GM21723 (cell line): ENCODE results near the gene MAPK11.

Source experiments
- ATAC-seq: cut with Tn5 transposase; IDR thresholded peaks from one replicate; pipeline ENCODE4 v1.9.1; 2021; ENCODE audit warnings: mild to moderate bottlenecking, moderate library complexity; ENCODE audit not compliant: unreplicated experiment

Gene MAPK11

DNA sequence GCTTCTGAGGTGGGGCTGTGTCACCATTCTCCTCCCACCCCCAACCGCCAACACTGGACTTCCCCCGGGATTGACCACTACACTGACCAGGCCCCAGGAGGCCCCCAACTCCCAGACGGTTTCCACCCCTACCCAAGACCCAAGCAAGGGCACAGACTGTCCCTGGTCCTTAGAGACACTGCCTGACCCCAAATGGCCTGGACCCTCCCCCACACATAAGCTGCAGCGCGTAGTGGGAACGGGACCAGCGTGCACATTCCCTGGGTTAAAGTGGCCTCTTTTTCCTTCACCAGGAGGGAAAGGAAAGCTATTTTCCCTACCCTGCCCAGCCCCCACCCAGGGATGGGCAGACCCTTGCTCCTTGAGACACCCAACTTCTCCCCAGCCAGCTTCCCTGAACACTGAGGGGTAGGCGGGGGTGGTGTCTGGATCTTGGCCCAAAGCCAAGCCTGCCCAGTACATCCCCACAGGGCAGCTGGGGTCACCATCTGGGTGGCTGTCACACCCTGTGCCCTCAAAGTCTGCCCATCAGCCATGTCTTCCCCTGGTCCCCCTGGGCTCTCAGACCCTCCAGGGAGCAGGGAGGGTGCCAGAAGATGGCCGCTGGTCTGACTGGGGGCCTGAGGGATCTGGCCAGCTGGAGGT is 7.1 kb downstream of the MAPK11 start:
- no peak for ATAC-seq

DNA sequence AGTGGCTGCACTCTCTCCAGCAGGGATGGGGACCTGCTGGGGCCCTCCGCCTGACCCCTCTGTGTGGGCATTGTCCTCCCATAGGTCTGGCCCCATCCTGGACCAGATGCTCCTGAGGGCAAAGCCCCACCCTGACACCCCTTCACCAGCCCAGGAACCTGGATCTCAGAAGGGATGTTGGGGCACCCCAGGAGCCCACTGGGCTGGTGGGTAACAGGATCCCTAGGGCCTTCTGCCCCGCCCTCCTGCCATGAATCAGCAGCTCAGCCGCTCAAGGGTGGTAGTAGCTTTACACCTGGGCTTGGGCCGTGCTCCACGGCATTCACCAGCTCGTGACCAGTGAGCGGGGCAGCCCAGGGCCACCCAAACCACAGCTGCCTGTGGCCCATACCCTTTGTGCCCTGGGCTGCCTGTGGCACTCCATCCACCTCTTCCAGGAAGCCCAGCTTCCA is 7.7 kb downstream of the MAPK11 start:
- no peak for ATAC-seq

DNA sequence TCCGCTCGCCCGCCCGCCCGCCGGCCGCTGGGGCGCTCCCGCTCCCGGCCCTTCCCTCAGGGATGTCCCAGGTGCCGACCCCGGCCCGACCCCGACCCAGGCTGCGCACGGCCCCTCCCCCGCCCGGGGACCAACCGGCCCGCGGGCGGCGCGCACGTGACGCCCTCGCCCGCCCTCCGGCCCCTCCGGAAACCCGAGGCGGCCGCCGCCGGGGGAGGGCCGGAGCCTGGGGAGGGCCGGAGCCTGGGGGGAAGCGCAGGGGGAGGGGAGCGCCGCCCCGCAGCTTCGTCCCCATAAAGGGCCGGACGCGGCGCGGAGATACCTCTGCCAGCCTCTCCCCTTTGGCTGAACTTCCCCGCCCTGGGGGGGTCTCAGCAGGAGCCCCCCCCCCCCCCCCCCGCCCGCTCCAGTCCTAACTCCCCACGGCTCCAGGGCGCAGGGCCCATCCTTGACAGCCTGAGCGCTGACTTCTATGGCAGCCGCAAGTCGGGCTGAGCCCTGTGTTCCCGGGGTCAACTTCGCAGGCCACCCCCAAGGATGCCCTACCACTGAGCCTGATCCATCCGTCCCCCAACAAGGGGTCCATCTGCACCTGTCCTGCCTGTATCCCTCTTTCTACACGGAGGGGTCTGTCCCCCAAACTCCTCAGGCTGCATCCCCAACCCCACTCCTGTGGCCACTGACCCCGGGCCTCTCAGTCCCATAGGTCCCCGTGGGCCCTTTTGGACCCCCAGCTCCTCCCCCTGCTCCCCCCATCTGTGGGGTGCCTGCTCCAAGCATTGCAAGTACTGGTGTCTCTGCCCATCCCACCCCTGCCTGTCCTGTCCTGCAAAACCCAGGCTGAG is 8.3 kb downstream of the MAPK11 start, which contains the start of gene MAPK12:
Gene MAPK12 (minus strand): TSS at position 69 of the 845 bp plus-strand sequence. CDS start 174 bp downstream, outside the sequence.
- ATAC-seq, result no peak

DNA sequence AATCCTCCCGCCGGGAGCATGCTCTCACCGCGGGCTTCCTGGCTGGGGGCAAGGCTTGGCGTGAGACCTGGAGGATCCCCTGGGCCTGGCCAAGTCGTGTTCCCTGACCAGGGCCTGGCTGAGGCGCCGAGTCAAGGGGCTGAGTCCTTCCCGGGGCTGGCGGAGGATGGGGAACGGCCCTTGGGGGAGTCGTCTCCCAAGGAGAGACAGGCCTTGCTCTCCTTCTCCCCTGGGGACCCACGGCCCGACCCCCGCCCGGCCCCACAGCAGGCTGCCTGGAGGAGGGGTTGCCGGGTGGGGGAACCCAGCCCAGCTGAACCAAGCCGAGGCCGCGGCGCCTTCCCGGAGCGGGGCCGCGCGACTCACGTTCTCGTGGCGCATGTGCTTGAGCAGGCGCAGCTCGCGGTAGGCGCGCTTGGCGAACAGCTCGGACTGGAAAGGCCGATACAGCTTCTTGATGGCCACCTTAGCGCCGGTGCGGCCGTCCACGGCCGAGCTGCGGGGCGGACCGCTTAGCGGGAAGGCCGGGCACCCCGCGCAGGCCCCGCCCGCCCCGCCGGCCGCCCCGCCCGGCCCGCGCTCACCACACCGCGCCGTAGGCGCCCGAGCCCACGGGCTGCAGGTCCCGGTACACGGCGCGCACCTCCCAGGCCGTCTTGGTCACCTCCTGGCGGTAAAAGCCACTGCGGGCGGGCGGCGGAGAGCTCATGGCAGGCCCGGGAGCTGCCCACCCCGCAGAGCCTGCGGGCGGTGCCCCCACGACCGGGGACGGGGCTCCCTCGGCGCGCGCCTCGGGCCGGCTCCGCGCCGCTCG is 9.2 kb downstream of the MAPK11 start:
- ATAC-seq, result no peak

DNA sequence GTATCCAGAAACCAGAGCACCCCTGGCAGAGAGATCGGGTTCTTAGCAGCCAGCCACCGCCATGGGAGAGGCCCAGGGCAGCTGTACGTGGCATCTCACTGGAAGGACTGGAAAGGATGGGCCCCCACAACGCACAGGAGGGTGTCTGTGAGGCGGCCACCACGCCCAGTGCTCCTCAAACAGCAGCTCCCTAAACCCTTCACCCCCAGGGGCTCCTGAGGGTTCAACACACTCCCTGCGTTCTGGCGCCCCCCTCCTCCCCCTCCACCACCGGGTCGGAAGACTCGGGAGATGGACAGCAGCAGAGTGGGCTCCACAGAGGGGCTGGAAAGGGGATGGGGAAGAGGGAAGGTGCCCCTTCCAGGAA is 9.8 kb downstream of the MAPK11 start:
- ATAC-seq, result no peak

DNA sequence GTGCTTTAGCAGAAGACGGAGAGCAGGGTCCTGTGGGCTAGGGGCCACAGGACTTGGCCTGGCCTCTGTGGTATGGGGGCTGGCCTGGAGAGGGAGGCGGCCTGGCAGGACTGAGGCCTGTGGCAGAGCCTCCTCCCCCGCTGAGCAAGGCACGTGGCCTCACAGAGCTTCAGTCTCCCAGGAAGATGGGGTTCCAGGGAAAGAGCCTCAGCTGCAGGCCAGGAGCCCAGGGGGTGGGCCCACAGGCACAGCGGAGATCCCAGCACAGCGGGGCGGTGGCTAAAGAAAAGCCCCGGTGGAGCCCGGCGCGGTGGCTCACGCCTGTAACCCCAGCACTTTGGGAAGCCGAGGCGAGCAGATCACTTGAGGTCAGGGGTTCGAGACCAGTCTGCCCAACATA is 10.9 kb downstream of the MAPK11 start:
- no peak for ATAC-seq

DNA sequence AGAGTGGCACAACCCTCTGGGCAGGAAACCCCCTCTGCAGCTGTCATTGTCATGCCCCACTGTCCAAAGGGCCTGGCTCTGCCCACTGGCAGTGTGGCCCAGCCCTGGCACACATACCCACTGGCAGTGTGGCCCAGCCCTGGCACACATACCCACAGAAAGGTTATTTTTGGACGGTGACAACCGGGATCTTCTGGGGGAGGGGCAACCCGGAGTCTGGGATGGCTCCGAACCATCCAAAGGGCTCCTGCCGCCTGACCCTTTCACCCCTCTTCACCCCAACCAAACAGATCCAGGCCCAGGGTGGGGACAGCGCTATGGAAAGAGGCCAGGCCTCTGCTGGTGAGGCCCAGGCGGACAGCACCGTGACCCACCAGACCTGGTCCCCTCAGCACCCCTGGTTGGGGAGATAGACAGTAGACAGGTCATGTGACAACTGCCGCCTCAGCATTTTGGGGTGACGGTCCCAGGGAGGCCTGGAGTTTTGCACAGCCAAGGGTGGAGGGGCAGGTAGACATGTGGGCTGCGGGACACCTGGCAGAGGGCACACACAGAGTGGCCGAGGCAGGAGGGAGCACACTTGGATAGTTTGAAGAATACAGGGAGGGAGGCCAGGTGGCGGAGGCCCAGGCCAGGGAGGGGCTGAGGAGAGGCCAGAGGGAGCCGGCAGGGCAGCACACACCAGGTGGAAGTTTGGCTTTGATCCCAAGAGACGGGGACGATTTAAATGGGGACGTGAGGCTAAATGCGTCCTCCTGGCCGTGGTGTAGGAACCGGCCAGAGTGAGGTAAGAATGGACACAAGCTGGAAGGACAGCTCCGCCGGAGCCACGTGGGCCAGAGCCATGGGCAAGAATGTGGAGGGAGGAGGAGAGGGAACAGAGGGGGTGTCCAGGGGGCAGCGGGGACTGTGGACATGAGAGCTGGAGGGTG is 11.6 kb downstream of the MAPK11 start:
- ATAC-seq, result no peak

DNA sequence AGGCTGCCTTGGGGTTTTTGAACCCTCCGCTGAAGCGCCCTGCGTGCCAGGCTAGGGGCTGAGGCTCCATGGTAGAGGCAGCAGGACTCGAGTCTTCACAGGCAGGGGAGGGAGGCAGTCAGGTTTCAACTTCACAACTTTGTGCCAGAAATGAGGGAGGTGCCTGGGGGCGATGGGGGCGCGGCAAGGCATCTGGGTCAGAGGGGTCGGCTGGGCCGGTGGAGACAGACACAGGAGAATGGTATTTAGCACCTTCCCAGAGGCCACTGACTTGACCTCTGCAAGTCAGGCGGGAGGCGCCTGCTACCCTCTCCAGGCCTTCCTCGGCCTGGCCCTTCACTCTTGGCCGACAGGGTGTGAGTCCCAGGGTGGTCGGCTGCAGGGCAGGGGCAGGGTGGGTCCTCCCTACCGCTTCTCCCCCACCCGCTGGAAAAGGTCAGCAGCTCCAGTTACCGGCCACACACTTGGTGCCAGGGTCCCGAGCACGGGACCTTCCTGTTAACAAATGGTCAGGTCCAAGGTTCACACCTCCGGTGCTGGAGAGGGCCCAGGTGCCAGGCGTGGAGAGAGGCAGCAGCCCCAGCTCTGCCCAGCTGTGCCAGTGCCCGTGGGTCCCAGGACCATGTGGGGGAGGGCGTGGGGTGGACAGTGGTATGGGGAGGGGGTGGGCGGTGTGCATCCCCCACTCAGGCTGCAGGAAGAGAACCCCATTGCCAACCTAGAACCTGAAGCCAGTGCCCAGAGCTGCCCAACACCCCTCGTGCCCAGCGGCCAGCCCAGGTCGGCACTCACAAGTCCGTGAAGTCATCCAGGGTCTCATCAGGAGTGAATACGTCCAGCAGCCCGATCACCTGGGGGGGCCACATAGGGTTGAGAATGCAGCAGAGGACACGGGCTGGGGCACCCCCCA is 12.5 kb downstream of the MAPK11 start:
- no peak for ATAC-seq

DNA sequence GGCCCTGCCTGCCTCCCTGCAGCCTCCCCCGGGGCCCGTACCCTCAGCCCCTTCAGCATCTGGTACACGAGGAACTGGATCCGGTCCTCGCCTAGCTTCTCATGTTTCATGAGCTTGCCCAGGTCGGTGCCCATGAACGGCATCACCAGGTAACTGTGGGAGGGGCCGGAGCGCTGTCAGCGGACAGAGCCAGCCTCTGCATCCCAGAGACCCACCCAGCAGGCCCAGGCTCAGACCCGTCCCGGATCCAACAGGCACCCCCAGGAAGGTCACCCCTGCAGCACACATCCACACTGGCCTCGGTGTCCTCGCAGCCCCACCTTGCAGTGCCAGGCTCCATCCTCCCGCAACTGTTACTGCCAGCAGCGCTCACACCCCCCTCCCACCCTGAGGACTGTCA is 13.1 kb downstream of the MAPK11 start:
- no peak for ATAC-seq

DNA sequence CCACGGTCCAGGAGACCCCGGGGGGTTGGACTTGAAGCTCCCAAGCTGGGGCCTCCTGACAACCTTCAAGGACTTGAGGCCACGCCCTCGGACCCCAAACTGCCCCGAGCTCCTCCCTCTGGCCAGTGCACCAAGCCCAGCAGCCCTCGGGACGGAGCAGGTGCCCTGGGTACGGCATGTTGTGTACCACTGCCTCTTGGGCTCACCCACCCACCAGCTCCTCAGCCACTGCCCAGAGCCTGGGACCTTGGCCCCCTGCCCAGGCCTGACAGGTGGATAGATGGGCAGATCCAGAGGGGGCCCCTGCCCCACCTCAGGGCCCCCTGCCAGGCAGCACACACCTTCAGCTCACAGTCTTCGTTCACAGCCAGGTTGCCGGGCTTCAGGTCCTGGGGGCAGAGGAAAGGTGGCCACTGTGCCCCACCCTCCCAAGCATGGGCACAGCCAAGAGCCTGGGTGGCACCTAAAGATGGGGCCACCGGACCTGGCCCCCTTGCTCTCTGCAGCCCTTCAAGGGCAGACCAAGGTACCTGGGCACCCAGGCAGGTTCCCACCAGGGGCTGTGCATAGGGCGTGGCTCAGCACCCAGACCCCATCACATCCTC is 13.8 kb downstream of the MAPK11 start:
- no peak for ATAC-seq

DNA sequence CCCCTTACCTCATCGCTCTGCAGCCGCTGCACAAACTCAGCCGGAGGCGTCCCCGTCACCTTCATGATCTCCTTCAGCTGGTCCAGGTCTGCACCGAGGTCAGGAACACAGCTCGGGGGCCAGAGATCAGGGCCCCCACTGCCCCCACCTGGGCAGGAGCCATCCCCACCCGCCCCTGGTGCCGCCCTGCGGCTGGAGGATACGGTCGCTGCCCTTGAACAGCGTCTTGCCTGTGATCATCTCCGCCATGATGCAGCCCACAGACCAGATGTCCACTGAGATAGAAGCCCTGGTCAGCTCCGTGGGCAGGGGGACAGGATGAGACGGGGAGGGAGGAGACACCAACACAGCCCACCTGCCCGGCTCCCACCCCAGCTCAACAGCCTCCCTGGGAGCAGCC is 14.6 kb downstream of the MAPK11 start:
- ATAC-seq, result no peak

DNA sequence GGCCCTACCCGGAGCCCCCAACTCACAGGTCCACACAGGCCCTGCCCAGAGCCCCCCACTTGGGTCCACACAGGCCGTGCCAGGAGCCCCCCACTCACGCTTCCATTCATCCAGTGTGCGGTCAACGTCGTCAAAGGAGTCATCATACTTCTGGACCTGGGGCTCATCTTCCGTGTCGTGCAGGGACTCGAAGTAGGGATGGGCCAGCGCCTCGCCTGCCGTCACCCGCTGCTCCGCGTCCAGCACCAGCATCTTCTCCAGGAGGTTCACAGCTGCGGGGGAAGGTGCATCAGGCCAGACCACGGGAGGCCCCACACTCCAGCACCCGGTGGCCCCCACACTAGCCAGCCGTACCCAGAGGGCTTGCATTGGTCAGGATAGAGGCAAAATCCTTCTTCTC is 15.1 kb downstream of the MAPK11 start:
- ATAC-seq, result no peak

DNA sequence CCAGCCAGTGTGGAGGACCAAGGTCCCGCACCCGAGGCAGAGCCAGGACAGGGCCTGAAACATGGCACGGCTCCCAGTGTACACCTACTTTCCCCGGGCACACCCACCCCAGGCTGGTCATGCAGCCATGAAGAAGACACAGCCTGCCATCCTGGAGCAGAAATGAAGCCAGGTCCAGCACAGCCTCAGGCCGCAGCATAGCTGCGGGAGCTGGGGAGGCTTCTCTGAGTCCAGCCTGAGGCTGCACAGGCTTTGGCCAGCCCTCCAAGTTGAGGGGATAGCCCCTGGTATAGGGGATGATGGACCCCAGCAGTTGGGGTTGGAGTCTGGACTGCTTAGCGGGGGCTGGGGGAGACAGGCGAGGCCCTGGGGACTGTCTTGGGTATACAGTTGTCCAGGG is 16.2 kb downstream of the MAPK11 start:
- no peak for ATAC-seq

DNA sequence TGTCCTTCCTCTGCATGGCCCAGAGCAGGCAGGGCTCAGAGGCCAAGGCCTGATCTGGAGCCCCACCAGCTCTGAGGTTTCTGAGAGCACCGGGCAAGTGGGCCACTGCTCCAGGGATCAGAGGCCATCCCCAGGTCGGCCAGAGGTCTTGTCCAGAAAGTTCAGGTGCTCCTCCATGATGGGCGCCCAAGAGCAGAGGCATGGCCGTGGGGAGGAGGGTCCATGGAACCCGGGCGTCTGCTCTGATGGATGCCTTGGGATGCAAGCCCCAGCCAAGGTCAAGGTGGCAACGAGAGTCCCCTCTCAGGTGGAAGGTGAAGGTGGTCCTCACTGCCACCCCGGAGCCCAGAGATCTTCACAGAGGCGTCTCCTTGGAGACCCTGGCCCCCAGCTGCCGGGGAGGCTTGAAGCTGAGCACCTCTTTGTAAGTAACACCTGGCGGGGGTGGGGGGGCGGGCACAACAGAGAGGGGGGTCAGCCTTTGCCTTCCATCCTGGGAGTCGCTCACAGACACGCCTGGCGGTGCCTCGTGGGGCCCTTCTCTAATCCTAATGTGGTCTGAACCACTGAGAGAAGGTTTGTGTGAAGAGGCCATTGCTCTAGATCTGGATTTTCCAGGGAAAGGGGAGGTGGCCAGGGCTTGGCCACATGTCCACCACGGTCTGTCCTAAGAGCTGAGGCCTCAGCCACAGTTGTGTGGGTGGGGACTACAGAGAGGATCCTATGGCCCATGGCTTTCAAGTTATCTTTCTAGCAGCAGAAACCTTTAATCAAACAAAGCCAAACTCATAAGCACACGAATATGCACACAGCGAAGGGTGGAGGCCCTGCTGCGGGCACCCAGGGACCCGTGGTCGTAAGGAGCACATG is 16.9 kb downstream of the MAPK11 start:
- ATAC-seq, result no peak

DNA sequence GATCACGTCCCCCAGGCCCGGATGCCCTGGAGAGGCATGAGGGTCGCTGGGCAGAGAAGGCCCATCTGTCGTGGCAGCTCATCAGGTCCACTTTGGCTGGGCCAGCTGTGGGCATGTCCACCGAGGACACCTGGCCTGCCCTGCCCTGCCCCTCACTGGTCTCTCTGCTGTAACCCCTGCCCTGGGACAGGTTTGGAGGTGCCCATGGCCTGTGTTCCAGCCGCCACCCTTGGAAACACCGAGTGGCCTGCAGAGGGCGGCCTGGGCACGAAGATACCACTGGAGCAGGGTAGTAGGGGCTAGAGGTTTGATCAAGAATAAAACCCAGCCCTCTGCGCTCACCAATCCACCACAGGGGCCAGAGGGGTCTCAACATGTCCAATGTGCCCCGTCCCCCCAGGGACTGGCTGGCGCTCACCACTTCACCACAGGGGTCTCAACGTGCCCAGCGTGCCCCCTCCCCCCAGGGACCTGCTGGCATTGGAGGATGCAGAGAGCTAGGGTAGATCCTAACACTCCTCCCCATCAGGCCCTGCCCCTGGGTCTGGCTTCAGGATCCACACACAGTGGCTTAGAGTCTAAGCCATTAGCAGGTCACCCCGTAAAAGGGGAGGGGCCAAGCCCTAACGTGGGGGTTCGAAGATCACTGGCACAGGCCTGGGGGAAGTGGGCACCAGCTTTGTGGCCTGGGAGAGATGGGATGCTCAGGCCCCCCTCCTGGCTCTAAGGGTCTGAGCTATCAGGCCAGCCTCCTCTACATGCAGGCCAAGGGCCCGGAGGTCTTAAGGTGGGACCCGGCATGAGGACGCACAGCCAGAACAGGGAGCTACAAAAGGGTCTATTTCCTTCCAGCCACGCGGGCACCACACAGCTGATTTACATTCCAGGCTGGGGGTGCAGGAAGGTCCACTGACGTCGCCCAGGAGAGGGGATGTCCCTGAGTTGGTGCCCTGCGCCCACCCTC is 17.8 kb downstream of the MAPK11 start:
- no peak for ATAC-seq

DNA sequence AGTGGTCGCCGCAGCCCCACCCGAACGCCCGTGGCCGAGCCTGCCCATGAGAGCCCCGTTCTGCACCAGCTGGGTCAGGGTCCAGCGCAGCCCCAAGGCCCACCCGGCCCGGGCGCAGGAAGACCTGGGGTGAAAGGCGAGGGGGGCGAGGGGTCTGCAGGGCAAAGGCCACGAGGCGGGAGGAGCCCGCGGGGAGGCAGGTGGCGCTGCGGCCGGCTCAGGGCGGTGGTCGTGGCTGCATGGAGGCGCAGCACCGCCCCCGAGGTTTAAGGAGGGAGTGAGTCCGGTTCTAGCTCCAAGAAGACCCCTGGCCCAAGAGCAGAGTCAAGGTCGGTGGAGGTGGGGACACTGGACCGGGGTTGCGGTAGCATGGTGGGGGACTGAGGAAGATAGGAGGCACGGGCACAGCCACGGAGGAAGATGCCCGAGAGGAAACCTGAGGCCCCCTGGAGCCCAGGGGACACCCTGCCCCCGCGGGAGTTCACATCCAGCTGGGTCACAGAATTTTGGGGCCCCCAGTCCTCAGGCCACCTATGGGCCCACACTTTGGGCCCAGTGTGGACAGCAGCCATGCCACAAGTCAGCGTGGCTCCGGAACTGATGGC is 18.6 kb downstream of the MAPK11 start:
- ATAC-seq, result no peak
